OCI-LY7 (cell line): Measurements from ENCODE around the gene AGPAT3. TPM values are rescaled to one million over a fixed set of nuclear protein-coding genes. Genes with fewer than 3 reads are reported as not detected.

Source experiments
- BruUV-seq: library from RNA; stranded (reverse); fragments of 400-500 nt; replicated peaks from 2 replicates; lab custom pipeline; 2021; lab: Mats Ljungman, UMichigan
- CTCF ChIA-PET: fragments of 300-600 bp; sonication (Branson Sonifier 250); formaldehyde crosslinking; loops from one replicate; lab custom pipeline; 2022; ENCODE audit warnings: antibody characterized with exemption; ENCODE audit not compliant: unreplicated experiment; lab: Charles Lee
- POLR2A ChIA-PET: fragments of 300-600 bp; sonication (Branson Sonifier 250); formaldehyde crosslinking; loops from one replicate; lab custom pipeline; 2022; ENCODE audit warnings: antibody characterized with exemption; lab: Charles Lee
- DNase-seq: peaks from one replicate; pipeline ENCODE4 v3.0.0-alpha.2; 2015; ENCODE audit warnings: low spot score
- H2AFZ ChIP-seq: fragments of 200-600 bp; sonication (generic), shearing (Covaris generic); 2 replicates; pipeline ENCODE4 v1.6.1; 2014; ENCODE audit warnings: mild to moderate bottlenecking, antibody characterized with exemption, low read length, moderate library complexity
- H3K27ac ChIP-seq: fragments of 200-600 bp; sonication (generic); 2 replicates; pipeline ENCODE4 v1.5.1; 2014; ENCODE audit warnings: mixed run types, low read depth, mild to moderate bottlenecking, moderate library complexity, low read length, inconsistent platforms; ENCODE audit not compliant: poor library complexity, severe bottlenecking
- H3K36me3 ChIP-seq: fragments of 200-600 bp; sonication (generic); 2 replicates; pipeline ENCODE4 v1.6.1; 2014; ENCODE audit warnings: mild to moderate bottlenecking, antibody characterized with exemption, low read length, moderate library complexity, mixed read lengths; ENCODE audit not compliant: insufficient read depth
- H3K4me1 ChIP-seq: fragments of 200-600 bp; sonication (generic); 2 replicates; pipeline ENCODE4 v1.5.1; 2014; ENCODE audit warnings: mild to moderate bottlenecking, low read length; ENCODE audit not compliant: insufficient read depth, poor library complexity, severe bottlenecking
- H3K4me2 ChIP-seq: fragments of 200-600 bp; sonication (generic); 2 replicates; pipeline ENCODE4 v1.6.1; 2014; ENCODE audit warnings: mild to moderate bottlenecking, low read length
- H3K4me3 ChIP-seq: fragments of 200-600 bp; sonication (generic); 2 replicates; pipeline ENCODE4 v1.5.1; 2014; ENCODE audit warnings: mild to moderate bottlenecking, low read depth, low read length; ENCODE audit not compliant: poor library complexity, severe bottlenecking
- H3K79me2 ChIP-seq: fragments of 200-600 bp; sonication (generic); 2 replicates; pipeline ENCODE4 v1.6.1; 2016; ENCODE audit warnings: low read depth, mild to moderate bottlenecking, low read length, moderate library complexity, mixed read lengths; ENCODE audit not compliant: insufficient read depth
- H3K9me2 ChIP-seq: fragments of 200-600 bp; sonication (generic); 2 replicates; pipeline ENCODE4 v1.6.1; 2016; ENCODE audit warnings: mild to moderate bottlenecking, low read length, mixed read lengths; ENCODE audit not compliant: insufficient read depth
- H3K9me3 ChIP-seq: fragments of 200-600 bp; sonication (generic); 2 replicates; pipeline ENCODE4 v1.6.1; 2014; ENCODE audit warnings: mild to moderate bottlenecking, mixed run types, low read length, mixed read lengths
- H4K20me1 ChIP-seq: fragments of 200-600 bp; sonication (generic); 2 replicates; pipeline ENCODE4 v1.6.1; 2014; ENCODE audit warnings: mild to moderate bottlenecking, antibody characterized with exemption, low read length, moderate library complexity, mixed read lengths; ENCODE audit not compliant: insufficient read depth
- EZH2phosphoT487 ChIP-seq: fragments of 200-600 bp; sonication (generic); IDR thresholded peaks from 2 replicates; pipeline ENCODE4 v1.6.1; 2018; ENCODE audit warnings: low read depth, borderline replicate concordance, mild to moderate bottlenecking, mixed run types, antibody characterized with exemption, low read length, moderate library complexity, mixed read lengths
- intact Hi-C: fragments of 100-400 bp; cut with micrococcal nuclease; formaldehyde crosslinking; loops from one replicate; pipeline ENCODE4 v1.10.0; 2022; ENCODE audit not compliant: unreplicated experiment
- total RNA-seq, 2 experiments: library from RNA; depleted of rRNA in 1 of 2; stranded (reverse); fragments of >200 nt in 1 of 2; shearing (Covaris generic) in 1 of 2; gene quantifications; 2 replicates each; pipeline ENCODE4 v1.2.3, GENCODE V29; 2014 to 2022
- TF ChIP-seq, protein P1 (sequence below): fragments of 200-600 bp; sonication (generic); conservative IDR thresholded peaks from 2 replicates; pipeline ENCODE4 v1.5.1; 2014; ENCODE audit warnings: mild to moderate bottlenecking, antibody characterized with exemption, low read length, moderate library complexity, mixed read lengths

The AGPAT3 gene
- total RNA-seq, 2 experiments from 2014 or later: 9.2 to 33.4 TPM

DNA sequence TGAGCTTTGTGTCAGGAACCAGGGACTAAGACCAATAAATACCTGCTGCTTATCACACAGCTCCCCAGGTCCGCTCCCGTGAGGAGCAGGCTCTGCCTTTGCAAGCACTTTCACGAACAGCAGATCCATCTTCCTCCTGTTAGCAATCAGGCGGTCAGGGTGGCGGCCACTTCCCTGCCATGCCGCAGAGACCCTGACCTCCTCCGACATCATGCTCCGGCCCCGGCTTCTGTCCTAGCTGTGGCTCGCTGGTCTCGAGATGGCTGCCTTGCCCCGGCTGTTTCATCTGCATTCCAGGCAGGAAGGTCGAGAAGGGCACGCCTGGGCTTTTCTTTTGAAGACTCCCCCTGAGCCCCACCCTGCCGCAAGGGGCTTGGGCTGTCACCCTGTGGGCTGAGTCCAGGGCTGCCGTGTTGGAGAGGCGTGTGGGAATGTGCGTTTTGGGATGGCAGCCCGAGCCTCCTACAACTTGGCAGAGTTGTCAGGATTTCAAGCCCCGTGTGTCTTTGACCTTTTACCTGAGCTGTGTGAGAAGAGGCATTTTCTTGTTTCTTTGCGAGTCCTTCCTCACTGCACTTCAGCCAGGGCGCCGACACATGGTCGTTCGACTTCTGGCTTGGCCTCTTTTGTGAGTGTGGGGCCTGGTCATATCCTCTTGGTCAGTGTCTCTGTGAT lies 59.5 kb downstream of the AGPAT3 start:
- Histone ChIP-seq H3K4me2 (no peak overlapping the region), H3K9me3 (no peaks in the 10 kb centered on the region), H4K20me1 (no peaks in the 10 kb centered on the region), H3K79me2 (no peaks in the 10 kb centered on the region), H3K4me3 (no peak overlapping the region), H3K36me3 (no peaks in the 10 kb centered on the region), H3K27ac (no peak overlapping the region), H3K4me1 (no peaks in the 10 kb centered on the region), H3K9me2 (no peaks in the 10 kb centered on the region), H2AFZ (no peak overlapping the region)
- TF ChIP-seq, protein P1, sequence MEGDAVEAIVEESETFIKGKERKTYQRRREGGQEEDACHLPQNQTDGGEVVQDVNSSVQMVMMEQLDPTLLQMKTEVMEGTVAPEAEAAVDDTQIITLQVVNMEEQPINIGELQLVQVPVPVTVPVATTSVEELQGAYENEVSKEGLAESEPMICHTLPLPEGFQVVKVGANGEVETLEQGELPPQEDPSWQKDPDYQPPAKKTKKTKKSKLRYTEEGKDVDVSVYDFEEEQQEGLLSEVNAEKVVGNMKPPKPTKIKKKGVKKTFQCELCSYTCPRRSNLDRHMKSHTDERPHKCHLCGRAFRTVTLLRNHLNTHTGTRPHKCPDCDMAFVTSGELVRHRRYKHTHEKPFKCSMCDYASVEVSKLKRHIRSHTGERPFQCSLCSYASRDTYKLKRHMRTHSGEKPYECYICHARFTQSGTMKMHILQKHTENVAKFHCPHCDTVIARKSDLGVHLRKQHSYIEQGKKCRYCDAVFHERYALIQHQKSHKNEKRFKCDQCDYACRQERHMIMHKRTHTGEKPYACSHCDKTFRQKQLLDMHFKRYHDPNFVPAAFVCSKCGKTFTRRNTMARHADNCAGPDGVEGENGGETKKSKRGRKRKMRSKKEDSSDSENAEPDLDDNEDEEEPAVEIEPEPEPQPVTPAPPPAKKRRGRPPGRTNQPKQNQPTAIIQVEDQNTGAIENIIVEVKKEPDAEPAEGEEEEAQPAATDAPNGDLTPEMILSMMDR: no peak
- TF ChIP-seq EZH2phosphoT487: no peak
- no peak for DNase-seq
- no TSS peak for BruUV-seq
- CTCF ChIA-PET: no interaction called here
- POLR2A ChIA-PET: no interaction called here
- intact Hi-C loops: no loop called here

DNA sequence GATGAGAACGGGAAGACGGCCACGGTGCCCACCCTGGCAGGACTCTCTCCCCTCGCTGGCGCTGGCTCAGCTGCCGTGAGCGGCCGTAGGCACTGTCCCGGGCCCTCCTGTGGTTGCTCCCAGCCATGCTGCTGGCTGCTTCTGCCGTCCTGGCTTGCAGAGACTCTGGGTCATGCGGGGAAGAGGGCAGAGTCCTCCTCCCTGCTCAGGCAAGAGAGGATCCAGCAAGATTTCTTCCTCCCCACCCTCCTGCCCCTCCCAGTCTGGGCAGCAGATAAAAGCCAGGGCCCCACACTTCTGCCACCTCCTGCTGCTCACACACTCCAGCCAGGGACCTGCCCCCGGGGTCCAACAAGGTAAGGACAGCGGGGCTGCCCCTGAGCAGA lies 60.1 kb downstream of the AGPAT3 start:
- H4K20me1 ChIP-seq: no peaks in the 10 kb centered on the region
- BruUV-seq: no TSS peak

DNA sequence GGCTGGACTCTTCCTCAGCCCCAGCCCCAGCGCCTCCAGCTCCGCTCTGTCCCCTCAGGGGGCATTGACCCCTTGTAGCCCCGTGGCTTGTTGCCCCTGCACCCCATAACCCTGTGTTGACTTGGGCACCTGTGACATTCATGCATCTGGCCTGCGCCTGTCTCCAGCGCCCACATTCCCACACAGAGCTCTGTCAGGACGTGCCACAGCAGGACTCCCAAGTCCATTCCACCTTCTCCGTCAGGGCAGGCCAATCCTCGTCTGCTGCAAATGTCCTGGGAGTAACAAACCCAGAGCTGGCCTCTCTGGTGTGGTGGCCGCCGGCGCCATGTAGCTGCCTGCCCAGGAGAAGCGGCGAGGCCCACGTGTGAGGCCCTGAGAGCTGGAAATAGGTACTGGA lies 60.6 kb downstream of the AGPAT3 start:
- Histone ChIP-seq H3K4me1 (no peaks in the 10 kb centered on the region), H3K79me2 (no peaks in the 10 kb centered on the region), H3K36me3 (no peaks in the 10 kb centered on the region), H3K9me3 (no peaks in the 10 kb centered on the region), H3K9me2 (no peaks in the 10 kb centered on the region), H2AFZ (no peak overlapping the region), H4K20me1 (no peaks in the 10 kb centered on the region), H3K27ac (no peak overlapping the region), H3K4me3 (no peak overlapping the region), H3K4me2 (no peak overlapping the region)
- ChIA-PET POLR2A (no interaction called here), CTCF (interaction anchor here (0.6 kb wide), 1 partner anchor 14 kb away, joined by 3 read pairs; no protein-coding TSS in a partner anchor)
- BruUV-seq: no TSS peak
- intact Hi-C loops: no loop called here
- TF ChIP-seq, protein P1: no peak
- TF ChIP-seq EZH2phosphoT487: no peak
- no peak for DNase-seq

More for the DNA sequence above, 60.1 kb downstream of the AGPAT3 start:
- Histone ChIP-seq H3K4me1 (no peaks in the 10 kb centered on the region), H3K9me2 (no peaks in the 10 kb centered on the region), H2AFZ (no peak overlapping the region), H3K27ac (no peak overlapping the region), H3K4me2 (no peak overlapping the region), H3K4me3 (no peak overlapping the region), H3K79me2 (no peaks in the 10 kb centered on the region), H3K36me3 (no peaks in the 10 kb centered on the region), H3K9me3 (no peaks in the 10 kb centered on the region)
- DNase-seq: no peak
- intact Hi-C loops: no loop called here
- CTCF ChIA-PET: no interaction called here
- TF ChIP-seq, protein P1: no peak
- no peak for TF ChIP-seq EZH2phosphoT487
- POLR2A ChIA-PET: no interaction called here
